Esophagus squamous epithelium (tissue), 5 donors: ENCODE data around the gene GPRC5A. TPM values are rescaled to one million over a fixed set of nuclear protein-coding genes. Genes with fewer than 3 reads are reported as not detected.

ENCODE experiments used
- DNase-seq: peaks from one replicate; lab custom pipeline; 2025; lab: John Stamatoyannopoulos, UW
- H3K27ac ChIP-seq, 4 donors: fragments of 200-600 bp; sonication (generic); one replicate each; pipeline ENCODE4 v1.5.1; 2016 to 2019; ENCODE audit warnings: mild to moderate bottlenecking in 1 of 4
- H3K27me3 ChIP-seq, 4 donors: fragments of 200-600 bp; sonication (generic); 1 replicate in 3 of 4; 2 replicates in 1 of 4; pipeline versions ENCODE4 v1.5.1 to v1.6.0; 2017 to 2021; ENCODE audit warnings: antibody characterized with exemption in 1 of 4
- H3K36me3 ChIP-seq, 3 donors: fragments of 200-600 bp; sonication (generic); one replicate each; pipeline ENCODE4 v1.5.1; 2016 to 2019
- H3K4me1 ChIP-seq, 3 donors: fragments of 200-600 bp; sonication (generic); one replicate each; pipeline ENCODE4 v1.5.1; 2017 to 2019
- H3K4me3 ChIP-seq, 4 donors: fragments of 200-600 bp; sonication (generic); 1 replicate in 3 of 4; 2 replicates in 1 of 4; pipeline ENCODE4 v1.5.1; 2016 to 2019; ENCODE audit warnings: mild to moderate bottlenecking in 2 of 4, moderate library complexity in 1 of 4
- H3K9me3 ChIP-seq, 3 donors: fragments of 200-600 bp; sonication (generic); one replicate each; pipeline ENCODE4 v1.5.1; 2016 to 2019
- POLR2A ChIP-seq, 4 donors: fragments of 450-650 bp; IDR thresholded peaks; one replicate each; pipeline ENCODE4 v1.6.1; 2017; ENCODE audit warnings: antibody characterized with exemption in 4 of 4, mild to moderate bottlenecking in 4 of 4, moderate library complexity in 3 of 4
- WGBS, 2 donors: methylation state at CpG; one replicate each; pipeline ENCODE4 v1.1.5; 2018; 5-methylcytosine and 5-hydroxymethylcytosine counted together
- intact Hi-C: fragments of 100-400 bp; cut with DNase I; formaldehyde crosslinking; loops from one replicate; pipeline ENCODE4 v1.15.0; 2022
- total RNA-seq, 4 donors: library from RNA; depleted of rRNA; stranded (reverse); fragments of >200 nt; gene quantifications; one replicate each; pipeline ENCODE4 v1.1.0, GENCODE V29; 2016
- TF ChIP-seq, protein P1 (sequence below), 6 experiments: fragments of 450-650 bp in 4 of 6; fragments of 200-600 bp in 2 of 6; sonication (generic) in 2 of 6; IDR thresholded peaks; one replicate each; pipeline ENCODE4 v1.5.1; 2016 to 2019; ENCODE audit warnings: antibody characterized with exemption in 6 of 6, mild to moderate bottlenecking in 4 of 6, moderate library complexity in 4 of 6
- donor health status: DM: yes; HTN: yes; CAD: no.

Gene GPRC5A
- total RNA-seq, 4 donors from 2014 or later: 3.9 to 18.5 (median 8.5) TPM

GRCh38 chr12:12936983-12937491, 45.7 kb downstream of the GPRC5A start:
- no peaks in the 10 kb centered on the region for H3K27me3 ChIP-seq
- DNase-seq: no peak

DNA sequence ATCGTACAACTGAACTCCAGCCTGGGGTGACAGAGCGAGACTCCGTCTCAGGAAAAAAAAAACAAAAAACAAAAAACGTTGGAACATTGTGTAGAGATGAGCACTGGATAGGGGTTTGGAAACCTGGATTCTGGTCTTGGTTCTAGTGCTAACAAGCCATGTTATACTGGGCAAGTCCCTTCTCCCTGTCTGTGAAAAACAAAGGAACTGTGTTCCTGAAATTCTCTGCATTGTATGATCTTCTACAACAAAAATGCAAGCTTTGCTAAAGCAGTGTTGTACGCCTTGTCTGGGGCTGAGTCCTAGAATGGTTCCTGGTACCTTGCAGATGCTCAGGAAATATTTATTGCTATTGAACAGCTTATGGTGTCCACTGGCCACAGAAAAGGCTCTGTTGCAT, 47.2 kb downstream of the GPRC5A start:
- intact Hi-C loops: no loop called here
- H3K27me3 ChIP-seq: no peaks in the 10 kb centered on the region
- no peak overlapping the region for H3K4me3 ChIP-seq
- no peaks in the 10 kb centered on the region for H3K4me1 ChIP-seq
- no peak for TF ChIP-seq POLR2A (IDR thresholded peaks at IDR 0.05)
- TF ChIP-seq, protein P1, sequence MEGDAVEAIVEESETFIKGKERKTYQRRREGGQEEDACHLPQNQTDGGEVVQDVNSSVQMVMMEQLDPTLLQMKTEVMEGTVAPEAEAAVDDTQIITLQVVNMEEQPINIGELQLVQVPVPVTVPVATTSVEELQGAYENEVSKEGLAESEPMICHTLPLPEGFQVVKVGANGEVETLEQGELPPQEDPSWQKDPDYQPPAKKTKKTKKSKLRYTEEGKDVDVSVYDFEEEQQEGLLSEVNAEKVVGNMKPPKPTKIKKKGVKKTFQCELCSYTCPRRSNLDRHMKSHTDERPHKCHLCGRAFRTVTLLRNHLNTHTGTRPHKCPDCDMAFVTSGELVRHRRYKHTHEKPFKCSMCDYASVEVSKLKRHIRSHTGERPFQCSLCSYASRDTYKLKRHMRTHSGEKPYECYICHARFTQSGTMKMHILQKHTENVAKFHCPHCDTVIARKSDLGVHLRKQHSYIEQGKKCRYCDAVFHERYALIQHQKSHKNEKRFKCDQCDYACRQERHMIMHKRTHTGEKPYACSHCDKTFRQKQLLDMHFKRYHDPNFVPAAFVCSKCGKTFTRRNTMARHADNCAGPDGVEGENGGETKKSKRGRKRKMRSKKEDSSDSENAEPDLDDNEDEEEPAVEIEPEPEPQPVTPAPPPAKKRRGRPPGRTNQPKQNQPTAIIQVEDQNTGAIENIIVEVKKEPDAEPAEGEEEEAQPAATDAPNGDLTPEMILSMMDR (IDR thresholded peaks at IDR 0.05): no peak
- DNase-seq: no peak
- H3K27ac ChIP-seq: no peak overlapping the region
- WGBS, 2 donors: 74 to 80% methylated on average over 5 of the region's 5 CpGs
- no peaks in the 10 kb centered on the region for H3K36me3 ChIP-seq
- H3K9me3 ChIP-seq: no peaks in the 10 kb centered on the region

More at GRCh38 chr12:12936983-12937491, 45.7 kb downstream of the GPRC5A start:
- H3K36me3 ChIP-seq: no peaks in the 10 kb centered on the region
- intact Hi-C loops: no loop called here
- H3K9me3 ChIP-seq: no peaks in the 10 kb centered on the region
- WGBS, 2 donors: 88 to 98% methylated on average over 11 of the region's 11 CpGs
- H3K4me1 ChIP-seq: no peaks in the 10 kb centered on the region
- H3K27ac ChIP-seq: no peak overlapping the region
- no peak overlapping the region for H3K4me3 ChIP-seq
- no peak for TF ChIP-seq POLR2A (IDR thresholded peaks at IDR 0.05)
- TF ChIP-seq, protein P1 (IDR thresholded peaks at IDR 0.05): no peak

GRCh38 chr12:12939888-12940287, 48.5 kb downstream of the GPRC5A start:
- Histone ChIP-seq H3K9me3 (no peaks in the 10 kb centered on the region), H3K4me3 (no peak overlapping the region), H3K4me1 (no peaks in the 10 kb centered on the region), H3K27me3 (no peaks in the 10 kb centered on the region), H3K36me3 (no peaks in the 10 kb centered on the region), H3K27ac (no peak overlapping the region)
- intact Hi-C loops: no loop called here
- 80 to 90% methylated on average over 1 of the region's 1 CpG for WGBS, 2 donors
- no peak for TF ChIP-seq POLR2A (IDR thresholded peaks at IDR 0.05)
- TF ChIP-seq, protein P1 (IDR thresholded peaks at IDR 0.05): no peak
- DNase-seq: no peak

DNA sequence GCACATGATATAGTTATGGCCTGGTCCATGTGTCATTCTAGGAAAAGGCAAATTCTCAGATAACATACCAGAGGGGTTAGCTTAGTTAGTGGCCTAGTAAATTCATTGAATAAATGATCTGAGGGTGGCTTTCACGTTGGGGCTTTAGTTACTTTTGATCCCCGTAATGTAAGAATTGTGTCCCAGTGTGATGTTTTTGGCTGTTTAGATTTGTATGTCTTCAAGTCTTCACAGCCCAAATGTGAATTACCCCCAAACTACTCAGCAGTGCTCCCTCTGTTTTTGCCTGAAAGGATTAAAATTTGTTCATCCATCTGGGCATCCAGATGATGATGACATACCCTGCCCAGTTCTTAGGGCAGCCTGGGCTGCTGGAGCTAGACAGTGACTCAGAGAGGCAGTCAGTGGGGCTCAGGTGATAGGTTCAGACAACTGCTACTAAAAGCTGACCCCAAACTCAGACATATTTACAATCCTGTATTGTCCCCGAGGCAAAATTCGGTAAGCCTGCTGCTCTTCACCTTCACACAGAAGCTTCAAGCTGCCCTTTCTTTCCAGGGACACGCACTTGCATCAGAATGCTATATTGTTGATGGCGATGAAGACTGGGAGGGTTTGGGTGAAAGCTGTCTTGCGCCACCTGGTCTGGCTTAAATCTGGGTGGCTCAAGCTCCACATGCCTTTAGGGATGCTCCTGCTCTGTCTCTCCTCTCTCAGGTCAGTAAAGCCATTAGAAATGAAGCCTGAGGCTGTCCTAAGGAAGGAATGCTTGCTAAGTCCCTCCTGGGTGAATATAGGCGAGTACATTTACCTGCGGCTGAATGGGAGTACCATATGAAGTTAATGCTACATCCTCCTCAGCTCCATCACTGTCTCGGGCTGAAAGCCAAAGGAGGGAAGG, 50.3 kb downstream of the GPRC5A start:
- Histone ChIP-seq H3K4me1 (no peaks in the 10 kb centered on the region), H3K27me3 (no peaks in the 10 kb centered on the region), H3K27ac (no peak overlapping the region), H3K36me3 (no peaks in the 10 kb centered on the region), H3K4me3 (no peak overlapping the region), H3K9me3 (no peaks in the 10 kb centered on the region)
- TF ChIP-seq, protein P1 (IDR thresholded peaks at IDR 0.05): no peak
- TF ChIP-seq POLR2A (IDR thresholded peaks at IDR 0.05): no peak
- no peak for DNase-seq
- intact Hi-C loops: no loop called here
- 89 to 91% methylated on average over 8 to 9 of the region's 10 CpGs for WGBS, 2 donors

GRCh38 chr12:12943586-12944260, 52.4 kb downstream of the GPRC5A start:
- intact Hi-C loops: no loop called here
- 85 to 86% methylated on average over 8 of the region's 8 CpGs for WGBS, 2 donors
- Histone ChIP-seq H3K4me3 (no peak overlapping the region), H3K27me3 (no peaks in the 10 kb centered on the region), H3K27ac (peak overlapping the region in 1 of 4 donors; percentile 39), H3K4me1 (no peaks in the 10 kb centered on the region), H3K36me3 (no peaks in the 10 kb centered on the region), H3K9me3 (no peaks in the 10 kb centered on the region)
- TF ChIP-seq, protein P1 (IDR thresholded peaks at IDR 0.05): no peak
- no peak for TF ChIP-seq POLR2A (IDR thresholded peaks at IDR 0.05)
- no peak for DNase-seq
